Right lobe of liver (tissue), 4 donors: Measurements from ENCODE around the gene NSMF.
"Not testable (repeated sequence)": the region's sequence is repeated elsewhere in the genome, so short reads cannot be mapped to it uniquely, and the experiment has no call there.

Experiments used
- CTCF ChIP-seq, 4 donors: fragments of 200-600 bp in 3 of 4; fragments of 450-650 bp in 1 of 4; IDR thresholded peaks; one replicate each; pipeline versions ENCODE4 v1.5.1 to v1.8.0; 2016 to 2022; ENCODE audit warnings: antibody characterized with exemption in 4 of 4, mild to moderate bottlenecking in 2 of 4
- POLR2A ChIP-seq: fragments of 450-650 bp; IDR thresholded peaks from one replicate; pipeline ENCODE4 v1.6.1; 2017; ENCODE audit warnings: antibody characterized with exemption, mild to moderate bottlenecking
- donor health status: DM: no; HTN: no; CAD: no.
- donor health status: DM: no; HTN: no; CAD: no.
- donor health status: DM: no; HTN: yes; CAD: no.

GRCh38 chr9:137451264-137452005, 7.7 kb downstream of the NSMF start:
- TF ChIP-seq CTCF (IDR thresholded peaks at IDR 0.05); POLR2A: not testable (repeated sequence)
